B cell (primary cell): ENCODE measurements around the gene MEIKIN. TPM values are rescaled to one million over a fixed set of nuclear protein-coding genes. Genes with fewer than 3 reads are reported as not detected.
"Not testable (repeated sequence)": the region's sequence is repeated elsewhere in the genome, so short reads cannot be mapped to it uniquely, and the experiment has no call there.

Experiments used
- ATAC-seq: fragments of 200-7000 bp; cut with Tn5 transposase; one replicate; pipeline ENCODE4 v1.10.0; 2021; ENCODE audit warnings: low read depth, mild to moderate bottlenecking, moderate number of reproducible peaks, moderate library complexity
- CTCF ChIA-PET: fragments of 350-600 bp; sonication (Branson Sonifier 250); formaldehyde crosslinking; loops from one replicate; lab custom pipeline; 2021; ENCODE audit warnings: antibody characterized with exemption, inconsistent platforms; lab: Charles Lee
- POLR2A ChIA-PET: fragments of 350-600 bp; sonication (Branson Sonifier 250); formaldehyde crosslinking; loops from one replicate; lab custom pipeline; 2021; ENCODE audit warnings: antibody characterized with exemption; lab: Charles Lee
- DNase-seq: peaks from one replicate; pipeline ENCODE4 v3.0.0; 2013
- H2AFZ ChIP-seq: 2 replicates; pipeline ENCODE4 v1.6.1; 2012; ENCODE audit warnings: mild to moderate bottlenecking, low read depth, low read length; ENCODE audit not compliant: insufficient read depth, poor library complexity, severe bottlenecking
- H3K27ac ChIP-seq, 2 donors: 1 replicate in 1 of 2; 2 replicates in 1 of 2; pipeline ENCODE4 v1.5.1; 2012 to 2013; ENCODE audit warnings: low read length in 2 of 2, mild to moderate bottlenecking in 2 of 2, moderate library complexity in 1 of 2
- H3K27me3 ChIP-seq, 4 experiments: fragments of 200-600 bp in 1 of 4; sonication (generic) in 1 of 4; replicated peaks in 1 of 4; 1 replicate in 2 of 4; 2 replicates in 2 of 4; pipeline versions ENCODE4 v1.6.1 to v1.7.0; 2013 to 2016; ENCODE audit warnings: low read length in 3 of 4, mild to moderate bottlenecking in 2 of 4, mixed read lengths in 1 of 4, moderate library complexity in 1 of 4; ENCODE audit not compliant: insufficient read depth in 4 of 4, control insufficient read depth in 3 of 4; ENCODE audit errors: control extremely low read depth in 1 of 4
- H3K36me3 ChIP-seq, 2 experiments: replicated peaks in 1 of 2; 1 replicate in 1 of 2; 2 replicates in 1 of 2; pipeline versions ENCODE4 v1.6.1 to v1.7.1; 2013; ENCODE audit warnings: low read length in 1 of 2; ENCODE audit not compliant: insufficient read depth in 2 of 2, control insufficient read depth in 1 of 2; ENCODE audit errors: control extremely low read depth in 1 of 2, extremely low read depth in 1 of 2
- H3K4me1 ChIP-seq, 2 donors: fragments of 200-600 bp in 1 of 2; sonication (generic) in 1 of 2; 1 replicate in 1 of 2; 2 replicates in 1 of 2; pipeline versions ENCODE4 v1.5.1 to v1.6.1; 2013 to 2017; ENCODE audit warnings: low read length in 2 of 2; ENCODE audit not compliant: control insufficient read depth in 2 of 2, insufficient read depth in 2 of 2
- H3K4me2 ChIP-seq: replicated peaks from 2 replicates; pipeline ENCODE3; 2012; ENCODE audit warnings: mild to moderate bottlenecking, low read depth, low read length; ENCODE audit not compliant: poor library complexity, severe bottlenecking
- H3K4me3 ChIP-seq, 5 experiments: fragments of 200-600 bp in 1 of 5; sonication (generic) in 1 of 5; 1 replicate in 3 of 5; 2 replicates in 2 of 5; pipeline versions ENCODE4 v1.5.1 to v1.7.0; 2011 to 2016; ENCODE audit warnings: low read length in 4 of 5, mild to moderate bottlenecking in 4 of 5, low read depth in 2 of 5, control low read depth in 1 of 5, moderate library complexity in 1 of 5; ENCODE audit not compliant: insufficient read depth in 1 of 5; ENCODE audit errors: control extremely low read depth in 1 of 5, extremely low read depth in 1 of 5
- H3K79me2 ChIP-seq: fragments of 200-600 bp; sonication (generic); one replicate; pipeline ENCODE4 v1.6.0; 2016; ENCODE audit warnings: low read length; ENCODE audit not compliant: control insufficient read depth, insufficient read depth
- H3K9ac ChIP-seq: fragments of 200-600 bp; sonication (generic); 2 replicates; pipeline ENCODE4 v1.6.1; 2017; ENCODE audit warnings: mild to moderate bottlenecking, low read length, moderate library complexity
- H3K9me3 ChIP-seq, 3 donors: one replicate each; pipeline versions ENCODE4 v1.6.1 to v1.7.1; 2013; ENCODE audit warnings: low read length in 2 of 3; ENCODE audit not compliant: control insufficient read depth in 2 of 3, insufficient read depth in 1 of 3; ENCODE audit errors: control extremely low read depth in 1 of 3
- H4K20me1 ChIP-seq: 2 replicates; pipeline ENCODE4 v1.6.0; 2012; ENCODE audit warnings: mild to moderate bottlenecking, low read length; ENCODE audit not compliant: insufficient read depth, control insufficient read depth, poor library complexity, severe bottlenecking
- H3K27ac Mint-ChIP-seq: one replicate; pipeline ENCODE4 v1.8.0; 2021; ENCODE audit warnings: mixed read lengths
- H3K27me3 Mint-ChIP-seq: one replicate; pipeline ENCODE4 v1.8.0; 2021; ENCODE audit warnings: mixed read lengths
- H3K4me1 Mint-ChIP-seq: one replicate; pipeline ENCODE4 v1.8.0; 2021; ENCODE audit warnings: mixed read lengths
- H3K4me3 Mint-ChIP-seq: one replicate; pipeline ENCODE4 v1.8.0; 2021; ENCODE audit warnings: mixed read lengths
- H3K9me3 Mint-ChIP-seq: one replicate; pipeline ENCODE4 v1.8.0; 2022; ENCODE audit warnings: mixed read lengths; ENCODE audit not compliant: insufficient read depth
- EZH2 ChIP-seq: IDR thresholded peaks from 2 replicates; pipeline ENCODE4 v1.6.1; 2012; ENCODE audit warnings: borderline replicate concordance, low read depth, mild to moderate bottlenecking, moderate library complexity, low read length; ENCODE audit not compliant: insufficient read depth, poor library complexity, severe bottlenecking
- WGBS: methylation state at CpG from one replicate; pipeline ENCODE4 v1.1.5; 2013; ENCODE audit warnings: missing lambda C conversion rate; ENCODE audit not compliant: insufficient coverage; 5-methylcytosine and 5-hydroxymethylcytosine counted together
- intact Hi-C: fragments of 100-400 bp; cut with micrococcal nuclease; formaldehyde crosslinking; loops from one replicate; pipeline ENCODE4 v1.10.0; 2022
- polyA plus RNA-seq: library from polyadenylated mRNA; depleted of rRNA; stranded (reverse); fragments of >200 nt; gene quantifications from 2 replicates; pipeline ENCODE4 v1.2.3, GENCODE V29; 2012
- total RNA-seq, 2 donors: library from RNA; stranded (reverse); fragments of 120-200 nt in 1 of 2; gene quantifications; 1 replicate in 1 of 2; 2 replicates in 1 of 2; pipeline versions ENCODE4 v1.2.3 to v1.2.4, GENCODE V29; 2013 to 2022
- TF ChIP-seq, protein P1 (sequence below): fragments of 200-600 bp; IDR thresholded peaks from one replicate; pipeline ENCODE4 v1.8.0; 2022; ENCODE audit warnings: antibody characterized with exemption, mild to moderate bottlenecking

The MEIKIN gene
- total and polyA plus RNA-seq, 2 donors (not counting 1 experiment from before 2014, with no cell fraction given): not detected

DNA sequence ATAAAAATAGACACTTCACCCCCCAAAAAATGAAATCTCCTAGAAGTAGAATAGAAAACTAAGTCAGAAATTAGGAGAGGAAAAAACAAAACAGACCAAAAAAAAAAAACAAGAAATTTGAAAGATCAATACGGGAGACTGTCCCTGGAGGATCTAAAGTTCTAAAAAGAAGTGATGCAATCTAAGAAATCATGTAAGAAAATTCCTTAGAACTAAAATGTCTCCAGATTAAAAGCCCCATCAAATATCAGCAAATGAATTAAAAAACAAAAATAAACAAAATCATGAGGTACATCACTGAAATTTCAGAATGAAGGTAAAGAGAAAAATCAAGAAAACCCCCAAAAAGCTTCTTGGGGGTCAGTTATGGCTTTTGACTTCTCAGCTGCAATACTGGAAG, 162.1 kb downstream of the MEIKIN start:
- Histone ChIP-seq H3K4me2 (no peak overlapping the region), H3K36me3 (peaks cover 0 to 2% of the 10 kb centered on the region in 2 experiments), H3K9me3 (peaks cover 0 to 4% (median 0%) of the 10 kb centered on the region in 3 donors), H3K9ac (no peak overlapping the region), H3K4me1 (peaks cover 3 to 5% of the 10 kb centered on the region in 2 donors), H2AFZ (no peak overlapping the region), H3K79me2 (peaks cover 90% of the 10 kb centered on the region), H3K27me3 (no peaks in the 10 kb centered on the region), H3K27ac (no peak overlapping the region), H4K20me1 (peaks cover 68% of the 10 kb centered on the region), H3K4me3 (no peak overlapping the region)
- no peak for ATAC-seq
- Mint-ChIP-seq H3K9me3 (no peaks in the 10 kb centered on the region), H3K4me1 (peaks cover 46% of the 10 kb centered on the region), H3K27me3 (no peaks in the 10 kb centered on the region), H3K4me3 (no peak overlapping the region), H3K27ac (no peak overlapping the region)
- ChIA-PET POLR2A (no interaction called here), CTCF (no interaction called here)
- no peak for DNase-seq
- TF ChIP-seq EZH2: no peak
- TF ChIP-seq, protein P1, sequence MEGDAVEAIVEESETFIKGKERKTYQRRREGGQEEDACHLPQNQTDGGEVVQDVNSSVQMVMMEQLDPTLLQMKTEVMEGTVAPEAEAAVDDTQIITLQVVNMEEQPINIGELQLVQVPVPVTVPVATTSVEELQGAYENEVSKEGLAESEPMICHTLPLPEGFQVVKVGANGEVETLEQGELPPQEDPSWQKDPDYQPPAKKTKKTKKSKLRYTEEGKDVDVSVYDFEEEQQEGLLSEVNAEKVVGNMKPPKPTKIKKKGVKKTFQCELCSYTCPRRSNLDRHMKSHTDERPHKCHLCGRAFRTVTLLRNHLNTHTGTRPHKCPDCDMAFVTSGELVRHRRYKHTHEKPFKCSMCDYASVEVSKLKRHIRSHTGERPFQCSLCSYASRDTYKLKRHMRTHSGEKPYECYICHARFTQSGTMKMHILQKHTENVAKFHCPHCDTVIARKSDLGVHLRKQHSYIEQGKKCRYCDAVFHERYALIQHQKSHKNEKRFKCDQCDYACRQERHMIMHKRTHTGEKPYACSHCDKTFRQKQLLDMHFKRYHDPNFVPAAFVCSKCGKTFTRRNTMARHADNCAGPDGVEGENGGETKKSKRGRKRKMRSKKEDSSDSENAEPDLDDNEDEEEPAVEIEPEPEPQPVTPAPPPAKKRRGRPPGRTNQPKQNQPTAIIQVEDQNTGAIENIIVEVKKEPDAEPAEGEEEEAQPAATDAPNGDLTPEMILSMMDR: no peak
- intact Hi-C loops: no loop called here
- WGBS: no CpG with 5 or more reads among the region's 1 CpG

DNA sequence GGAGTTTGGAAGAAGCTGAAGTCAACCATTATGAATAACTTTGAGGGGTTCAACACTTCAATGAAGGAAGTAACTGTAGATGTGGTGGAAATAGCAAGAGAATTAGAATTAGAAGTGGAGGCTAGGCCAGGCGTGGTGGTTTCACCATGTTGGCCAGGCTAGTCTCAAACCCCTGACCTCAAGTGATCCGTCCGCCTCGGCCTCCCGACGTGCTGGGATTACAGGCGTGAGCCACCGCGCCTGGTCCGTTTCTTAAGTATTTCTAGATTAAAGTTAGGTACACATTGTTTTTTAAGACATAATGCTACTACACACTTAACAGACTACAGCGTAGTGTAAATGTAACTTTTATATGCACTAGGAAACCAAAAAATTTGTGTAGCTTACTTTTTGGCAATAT, 162.7 kb downstream of the MEIKIN start:
- DNase-seq (no peak), ATAC-seq (no peak)
- Mint-ChIP-seq H3K27ac (no peak overlapping the region), H3K4me3 (no peak overlapping the region), H3K27me3 (no peaks in the 10 kb centered on the region), H3K9me3 (no peaks in the 10 kb centered on the region), H3K4me1 (peaks cover 45% of the 10 kb centered on the region)
- ChIA-PET CTCF (no interaction called here), POLR2A (no interaction called here)
- Histone ChIP-seq H3K4me2 (no peak overlapping the region), H3K36me3 (no peaks in the 10 kb centered on the region), H4K20me1 (peaks cover 71% of the 10 kb centered on the region), H3K79me2 (peaks cover 89% of the 10 kb centered on the region), H2AFZ (no peak overlapping the region), H3K4me3 (no peak overlapping the region), H3K27me3 (no peaks in the 10 kb centered on the region), H3K27ac (no peak overlapping the region), H3K4me1 (peaks cover 3 to 5% of the 10 kb centered on the region in 2 donors), H3K9ac (no peak overlapping the region), H3K9me3 (peaks cover 0 to 4% (median 0%) of the 10 kb centered on the region in 3 donors)
- intact Hi-C loops: no loop called here
- TF ChIP-seq, protein P1: no peak
- TF ChIP-seq EZH2: no peak
- WGBS: no CpG with 5 or more reads among the region's 11 CpGs

DNA sequence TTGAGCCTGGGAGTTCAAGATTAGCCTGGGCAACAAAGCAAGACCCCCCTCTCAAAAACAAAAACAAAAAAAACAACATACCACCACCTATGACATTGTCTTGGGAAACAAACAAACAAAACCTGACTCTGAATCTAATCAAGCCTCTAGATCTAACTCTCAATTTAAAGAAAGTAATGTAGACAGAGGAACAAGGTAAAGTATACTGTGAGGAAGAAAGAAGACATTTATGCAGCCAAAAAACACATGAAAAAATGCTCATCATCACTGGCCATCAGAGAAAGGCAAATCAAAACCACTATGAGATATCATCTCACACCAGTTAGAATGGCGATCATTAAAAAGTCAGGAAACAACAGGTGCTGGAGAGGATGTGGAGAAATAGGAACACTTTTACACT, 167.3 kb downstream of the MEIKIN start:
- H3K36me3 ChIP-seq, CTCF ChIA-PET, H3K27ac Mint-ChIP-seq, H3K4me1 ChIP-seq, H3K27me3 ChIP-seq, H3K27ac ChIP-seq, H3K9me3 Mint-ChIP-seq, H3K27me3 Mint-ChIP-seq, POLR2A ChIA-PET, H3K4me3 Mint-ChIP-seq, H2AFZ ChIP-seq, H3K9ac ChIP-seq, intact Hi-C loops, H3K4me2 ChIP-seq, DNase-seq, H3K9me3 ChIP-seq, ATAC-seq, H3K4me3 ChIP-seq: not testable (repeated sequence)
- H3K4me1 Mint-ChIP-seq: peaks cover 37% of the 10 kb centered on the region
- peaks cover 91% of the 10 kb centered on the region for H3K79me2 ChIP-seq
- H4K20me1 ChIP-seq: peaks cover 60% of the 10 kb centered on the region
- no CpG with 5 or more reads among the region's 1 CpG for WGBS
